ENCODE data around the gene SUMF1. TPM values are rescaled to one million over a fixed set of nuclear protein-coding genes. Genes with fewer than 3 reads are reported as not detected.
A peak's percentile ranks its signal among the peaks of the same experiment; 100 is the strongest.

Gene SUMF1
- total RNA-seq, 4 donors from 2014 or later = 15.7 to 28.9 (median 26.8) TPM

DNA sequence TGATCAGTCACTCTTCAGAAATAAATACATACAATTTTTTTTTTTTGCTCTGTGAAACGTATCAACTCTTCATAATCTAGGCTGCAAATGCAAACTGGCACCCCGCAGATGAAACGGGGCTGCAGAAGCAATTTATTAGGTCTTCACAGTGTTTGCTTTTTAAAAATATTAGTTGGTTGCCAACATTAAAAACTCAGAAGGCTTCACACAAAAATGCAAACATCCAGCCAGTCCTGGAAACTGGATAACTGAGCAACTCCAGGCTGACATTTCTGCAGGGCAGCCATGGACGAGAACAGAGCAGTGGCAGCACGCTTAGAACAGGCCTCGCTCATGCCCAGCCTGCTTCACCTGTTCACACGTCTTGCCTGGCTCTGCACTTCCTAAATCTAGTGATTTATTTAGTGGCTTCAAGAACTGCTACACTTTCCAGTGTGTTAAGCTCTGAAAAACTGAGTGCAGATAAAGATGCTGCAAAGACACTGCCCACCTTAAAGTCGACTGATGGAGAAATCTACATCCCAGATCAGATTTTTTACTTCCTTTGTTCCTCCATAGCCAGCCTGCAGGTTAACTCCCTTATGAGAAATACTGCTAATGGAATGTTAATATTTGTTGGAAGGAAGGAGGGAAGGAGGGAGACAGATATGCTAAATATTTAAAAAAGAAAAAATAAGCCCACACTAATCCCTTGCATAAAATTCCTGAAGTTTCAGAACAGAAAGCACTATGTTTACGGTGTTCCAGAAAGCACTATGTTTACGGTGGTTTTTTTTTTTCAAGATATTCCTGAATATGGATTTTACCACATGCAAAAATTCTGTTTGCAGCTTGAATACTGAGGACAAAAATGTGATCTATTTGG lies 110.3 kb downstream of the SUMF1 start:
- Histone ChIP-seq H3K27ac (no peak overlapping the region), H3K36me3 (peaks cover 0 to 3% (median 0%) of the 10 kb centered on the region in 3 donors), H3K27me3 (no peaks in the 10 kb centered on the region), H3K4me1 (peaks cover 0 to 13% (median 0%) of the 10 kb centered on the region in 4 donors), H3K9me3 (no peaks in the 10 kb centered on the region), H3K4me3 (no peak overlapping the region)
- no peak for DNase-seq
- TF ChIP-seq, protein P1, sequence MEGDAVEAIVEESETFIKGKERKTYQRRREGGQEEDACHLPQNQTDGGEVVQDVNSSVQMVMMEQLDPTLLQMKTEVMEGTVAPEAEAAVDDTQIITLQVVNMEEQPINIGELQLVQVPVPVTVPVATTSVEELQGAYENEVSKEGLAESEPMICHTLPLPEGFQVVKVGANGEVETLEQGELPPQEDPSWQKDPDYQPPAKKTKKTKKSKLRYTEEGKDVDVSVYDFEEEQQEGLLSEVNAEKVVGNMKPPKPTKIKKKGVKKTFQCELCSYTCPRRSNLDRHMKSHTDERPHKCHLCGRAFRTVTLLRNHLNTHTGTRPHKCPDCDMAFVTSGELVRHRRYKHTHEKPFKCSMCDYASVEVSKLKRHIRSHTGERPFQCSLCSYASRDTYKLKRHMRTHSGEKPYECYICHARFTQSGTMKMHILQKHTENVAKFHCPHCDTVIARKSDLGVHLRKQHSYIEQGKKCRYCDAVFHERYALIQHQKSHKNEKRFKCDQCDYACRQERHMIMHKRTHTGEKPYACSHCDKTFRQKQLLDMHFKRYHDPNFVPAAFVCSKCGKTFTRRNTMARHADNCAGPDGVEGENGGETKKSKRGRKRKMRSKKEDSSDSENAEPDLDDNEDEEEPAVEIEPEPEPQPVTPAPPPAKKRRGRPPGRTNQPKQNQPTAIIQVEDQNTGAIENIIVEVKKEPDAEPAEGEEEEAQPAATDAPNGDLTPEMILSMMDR (IDR thresholded peaks at IDR 0.05) = no peak
- no peak for TF ChIP-seq POLR2A (IDR thresholded peaks at IDR 0.05)

DNA sequence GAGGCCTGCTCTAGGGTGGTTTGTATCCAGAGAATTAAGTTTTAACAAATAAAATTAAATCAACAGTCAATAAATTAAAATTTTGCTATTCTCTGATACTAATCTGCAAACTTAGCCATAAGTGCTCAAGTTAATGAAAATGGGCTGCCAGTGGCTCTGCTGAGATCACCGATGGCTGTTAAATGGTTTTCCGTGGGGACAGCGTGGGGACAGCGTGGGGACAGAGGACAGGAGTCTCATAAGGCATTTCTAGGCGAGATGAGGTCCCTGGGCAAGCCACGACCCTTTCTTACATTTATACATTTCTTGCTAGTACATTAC lies 110.9 kb downstream of the SUMF1 start:
- TF ChIP-seq, protein P1 (IDR thresholded peaks at IDR 0.05) = no peak
- no peak for TF ChIP-seq POLR2A (IDR thresholded peaks at IDR 0.05)
- Histone ChIP-seq H3K4me1 (peaks cover 0 to 13% (median 0%) of the 10 kb centered on the region in 4 donors), H3K36me3 (no peaks in the 10 kb centered on the region), H3K4me3 (no peak overlapping the region), H3K27ac (peak overlapping the region in 2 of 4 donors; percentile 50 to 65), H3K9me3 (no peaks in the 10 kb centered on the region), H3K27me3 (no peaks in the 10 kb centered on the region)
- no peak for DNase-seq

GRCh38 chr3:4355401-4356219 lies 111.5 kb downstream of the SUMF1 start:
- Histone ChIP-seq H3K27ac (peak overlapping the region in 2 of 4 donors; percentile 50 to 65), H3K9me3 (no peaks in the 10 kb centered on the region), H3K4me1 (peaks cover 0 to 13% (median 0%) of the 10 kb centered on the region in 4 donors), H3K4me3 (peak overlapping the region in 2 of 4 donors; percentile 20 to 23), H3K27me3 (no peaks in the 10 kb centered on the region), H3K36me3 (no peaks in the 10 kb centered on the region)
- DNase-seq = peak in 1 of 3 donors; percentile 62
- TF ChIP-seq, protein P1 (IDR thresholded peaks at IDR 0.05) = no peak
- TF ChIP-seq POLR2A (IDR thresholded peaks at IDR 0.05) = no peak

GRCh38 chr3:4351872-4352271 lies 115.2 kb downstream of the SUMF1 start:
- Histone ChIP-seq H3K9me3 (no peaks in the 10 kb centered on the region), H3K36me3 (no peaks in the 10 kb centered on the region), H3K4me1 (peaks cover 0 to 13% (median 0%) of the 10 kb centered on the region in 4 donors), H3K27ac (no peak overlapping the region), H3K27me3 (no peaks in the 10 kb centered on the region), H3K4me3 (no peak overlapping the region)
- no peak for DNase-seq
- TF ChIP-seq, protein P1 (IDR thresholded peaks at IDR 0.05) = no peak
- no peak for TF ChIP-seq POLR2A (IDR thresholded peaks at IDR 0.05)

GRCh38 chr3:4351164-4351855 lies 115.8 kb downstream of the SUMF1 start:
- Histone ChIP-seq H3K4me3 (peak overlapping the region; percentile 6 to 35 (median 19)), H3K9me3 (no peaks in the 10 kb centered on the region), H3K36me3 (no peaks in the 10 kb centered on the region), H3K4me1 (peaks cover 0 to 7% (median 0%) of the 10 kb centered on the region in 4 donors), H3K27ac (peak overlapping the region; percentile 36 to 51 (median 45)), H3K27me3 (no peaks in the 10 kb centered on the region)
- TF ChIP-seq POLR2A (IDR thresholded peaks at IDR 0.05) = no peak
- TF ChIP-seq, protein P1 (IDR thresholded peaks at IDR 0.05) = no peak
- DNase-seq = no peak
